GM12878 (cell line): Measurements from ENCODE around the gene ZNF283.

Source experiments
- CBFB ChIP-seq: IDR thresholded peaks from 2 replicates; pipeline ENCODE4 v1.6.1; 2016; ENCODE audit warnings: antibody characterized with exemption, low read depth
- POLR2A ChIP-seq: IDR thresholded peaks from 2 replicates; pipeline ENCODE4 v1.6.1; 2011; ENCODE audit warnings: low read depth, mild to moderate bottlenecking, low read length
- TF ChIP-seq, protein P1 (sequence below), 3 experiments: IDR thresholded peaks in 2 of 3; conservative IDR thresholded peaks in 1 of 3; 2 replicates each; pipeline ENCODE4 v1.5.1; 2011; ENCODE audit warnings: low read depth in 3 of 3, low read length in 3 of 3, mild to moderate bottlenecking in 3 of 3, control low read depth in 2 of 3, moderate library complexity in 2 of 3, inconsistent platforms in 1 of 3, mixed read lengths in 1 of 3; ENCODE audit not compliant: control insufficient read depth in 2 of 3, insufficient read depth in 1 of 3; ENCODE audit errors: extremely low read depth in 1 of 3

DNA sequence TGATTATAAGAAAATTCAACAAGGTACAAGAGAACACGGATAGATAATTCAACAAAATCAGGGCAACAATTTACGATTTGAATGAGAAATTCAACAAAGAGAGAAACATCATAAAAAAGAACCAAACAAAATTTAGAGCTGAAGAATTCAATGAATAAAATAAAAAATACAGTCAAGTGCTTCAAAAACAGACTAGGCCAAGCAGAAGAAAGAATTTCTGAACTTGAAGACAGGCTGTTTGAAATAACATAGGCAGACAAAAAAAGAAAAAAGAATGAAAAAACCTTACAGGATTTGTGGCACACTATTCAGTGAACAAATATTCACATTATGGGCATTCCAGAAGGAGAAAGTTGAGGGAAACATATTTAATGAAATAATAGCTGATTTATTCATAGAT is 31.1 kb downstream of the ZNF283 start:
- TF ChIP-seq, protein P1, sequence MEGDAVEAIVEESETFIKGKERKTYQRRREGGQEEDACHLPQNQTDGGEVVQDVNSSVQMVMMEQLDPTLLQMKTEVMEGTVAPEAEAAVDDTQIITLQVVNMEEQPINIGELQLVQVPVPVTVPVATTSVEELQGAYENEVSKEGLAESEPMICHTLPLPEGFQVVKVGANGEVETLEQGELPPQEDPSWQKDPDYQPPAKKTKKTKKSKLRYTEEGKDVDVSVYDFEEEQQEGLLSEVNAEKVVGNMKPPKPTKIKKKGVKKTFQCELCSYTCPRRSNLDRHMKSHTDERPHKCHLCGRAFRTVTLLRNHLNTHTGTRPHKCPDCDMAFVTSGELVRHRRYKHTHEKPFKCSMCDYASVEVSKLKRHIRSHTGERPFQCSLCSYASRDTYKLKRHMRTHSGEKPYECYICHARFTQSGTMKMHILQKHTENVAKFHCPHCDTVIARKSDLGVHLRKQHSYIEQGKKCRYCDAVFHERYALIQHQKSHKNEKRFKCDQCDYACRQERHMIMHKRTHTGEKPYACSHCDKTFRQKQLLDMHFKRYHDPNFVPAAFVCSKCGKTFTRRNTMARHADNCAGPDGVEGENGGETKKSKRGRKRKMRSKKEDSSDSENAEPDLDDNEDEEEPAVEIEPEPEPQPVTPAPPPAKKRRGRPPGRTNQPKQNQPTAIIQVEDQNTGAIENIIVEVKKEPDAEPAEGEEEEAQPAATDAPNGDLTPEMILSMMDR (IDR thresholded peaks at IDR 0.05 in 2 of 3, conservative IDR thresholded peaks at IDR 0.05 in 1 of 3; ENCODE audit: control insufficient read depth in 2 of 3, extremely low read depth in 1 of 3, insufficient read depth in 1 of 3, low read depth in 3 of 3, low read length in 3 of 3), result no peak
- TF ChIP-seq CBFB, result no peak
- no peak for TF ChIP-seq POLR2A
